Psoas muscle (tissue), 8 donors: ENCODE data around the gene GSPT1. TPM values are rescaled to one million over a fixed set of nuclear protein-coding genes. Genes with fewer than 3 reads are reported as not detected.

Experiments used
- ATAC-seq, 4 donors: fragments of 200-7000 bp; cut with Tn5 transposase; one replicate each; pipeline ENCODE4 v1.9.1; 2020; ENCODE audit warnings: moderate library complexity in 3 of 4, mild to moderate bottlenecking in 2 of 4
- DNase-seq, 2 donors: peaks; one replicate each; pipeline ENCODE4 v3.0.0-alpha.2; 2020
- H3K27ac ChIP-seq: fragments of 200-600 bp; one replicate; pipeline ENCODE4 v1.8.0; 2022
- H3K27me3 ChIP-seq, 3 donors: fragments of 200-600 bp in 1 of 3; one replicate each; pipeline versions ENCODE4 v1.6.1 to v1.8.0; 2013 to 2022; ENCODE audit warnings: low read length in 2 of 3, mild to moderate bottlenecking in 2 of 3, moderate library complexity in 1 of 3; ENCODE audit not compliant: insufficient read depth in 3 of 3
- H3K36me3 ChIP-seq, 2 donors: fragments of 200-600 bp in 1 of 2; one replicate each; pipeline versions ENCODE4 v1.6.1 to v1.8.0; 2013 to 2022; ENCODE audit warnings: low read depth in 1 of 2, mild to moderate bottlenecking in 1 of 2, moderate library complexity in 1 of 2; ENCODE audit not compliant: insufficient read depth in 1 of 2
- H3K4me1 ChIP-seq: fragments of 200-600 bp; one replicate; pipeline ENCODE4 v1.8.0; 2022
- H3K4me3 ChIP-seq: fragments of 200-600 bp; one replicate; pipeline ENCODE4 v1.8.0; 2022; ENCODE audit warnings: mild to moderate bottlenecking
- H3K9me3 ChIP-seq: fragments of 200-600 bp; one replicate; pipeline ENCODE4 v1.8.0; 2022
- WGBS, 3 donors: extraction: QIAGEN DNeasy Blood & Tissue Kit; methylation state at CpG; one replicate each; pipeline versions ENCODE4 v1.1.6 to v1.1.7; 2013; 5-methylcytosine and 5-hydroxymethylcytosine counted together
- intact Hi-C, 2 donors: fragments of 100-400 bp; cut with DNase I; formaldehyde crosslinking; loops; one replicate each; pipeline versions ENCODE4 v1.11.0 to v1.14.2; 2022
- polyA plus RNA-seq, 3 donors: library from polyadenylated mRNA; stranded (reverse); fragments of 200-250 nt; gene quantifications; one replicate each; pipeline ENCODE4 v1.2.3, GENCODE V29; 2013
- total RNA-seq, 4 donors: library from RNA; stranded (reverse); fragmentation: NEBNext Ultra II Directional in 2 of 4; extraction: Animal tissue kit (Norgen Biotek cat#: 25700) in 2 of 4; gene quantifications; one replicate each; pipeline versions ENCODE4 v1.2.1 to v1.2.4, GENCODE V29; 2021 to 2023
- TF ChIP-seq, protein P1 (sequence below): fragments of 200-600 bp; IDR thresholded peaks from one replicate; pipeline ENCODE4 v1.8.0; 2022; ENCODE audit warnings: antibody characterized with exemption
- donor health status: healthy with polysubstance abuse.
- donor health status: DM: no; HTN: no; CAD: no; lungs with moderate emphysema.
- donor health status: Bipolar disorder and iron deficiency.
- donor health status: healthy.
- donor health status: DM: yes; HTN: yes; CAD: no.
- donor health status: DM: no; HTN: no; CAD: no.
- donor health status: DM: no; HTN: no; CAD: no.
- donor health status: DM: yes; HTN: yes; CAD: no.

Gene GSPT1
- total and polyA plus RNA-seq, 7 donors = 89.2 to 259 (median 184) TPM

- Histone ChIP-seq H3K4me1 (peaks cover 18% of the 10 kb centered on the region), H3K36me3 (no peaks in the 10 kb centered on the region), H3K27me3 (peaks cover 0 to 3% (median 0%) of the 10 kb centered on the region in 3 donors), H3K9me3 (no peaks in the 10 kb centered on the region), H3K27ac (peak overlapping the region; percentile 98), H3K4me3 (peak overlapping the region; percentile 91)
- ATAC-seq (no peak), DNase-seq (no peak)
- WGBS, 3 donors = 61 to 67% (median 67%) methylated on average over 13 of the region's 13 CpGs
- TF ChIP-seq, protein P1, sequence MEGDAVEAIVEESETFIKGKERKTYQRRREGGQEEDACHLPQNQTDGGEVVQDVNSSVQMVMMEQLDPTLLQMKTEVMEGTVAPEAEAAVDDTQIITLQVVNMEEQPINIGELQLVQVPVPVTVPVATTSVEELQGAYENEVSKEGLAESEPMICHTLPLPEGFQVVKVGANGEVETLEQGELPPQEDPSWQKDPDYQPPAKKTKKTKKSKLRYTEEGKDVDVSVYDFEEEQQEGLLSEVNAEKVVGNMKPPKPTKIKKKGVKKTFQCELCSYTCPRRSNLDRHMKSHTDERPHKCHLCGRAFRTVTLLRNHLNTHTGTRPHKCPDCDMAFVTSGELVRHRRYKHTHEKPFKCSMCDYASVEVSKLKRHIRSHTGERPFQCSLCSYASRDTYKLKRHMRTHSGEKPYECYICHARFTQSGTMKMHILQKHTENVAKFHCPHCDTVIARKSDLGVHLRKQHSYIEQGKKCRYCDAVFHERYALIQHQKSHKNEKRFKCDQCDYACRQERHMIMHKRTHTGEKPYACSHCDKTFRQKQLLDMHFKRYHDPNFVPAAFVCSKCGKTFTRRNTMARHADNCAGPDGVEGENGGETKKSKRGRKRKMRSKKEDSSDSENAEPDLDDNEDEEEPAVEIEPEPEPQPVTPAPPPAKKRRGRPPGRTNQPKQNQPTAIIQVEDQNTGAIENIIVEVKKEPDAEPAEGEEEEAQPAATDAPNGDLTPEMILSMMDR = no peak
- intact Hi-C loops = no loop called here
Measured at GRCh38 chr16:11916524-11917285, 949 bp upstream of the GSPT1 start.

GRCh38 chr16:11915114-11915643, 577 bp downstream of the GSPT1 start:
- no peaks in the 10 kb centered on the region for H3K9me3 ChIP-seq
- peak overlapping the region; percentile 91 for H3K4me3 ChIP-seq
- H3K4me1 ChIP-seq = peaks cover 26% of the 10 kb centered on the region
- no peaks in the 10 kb centered on the region for H3K36me3 ChIP-seq
- H3K27me3 ChIP-seq = peaks cover 0 to 3% (median 0%) of the 10 kb centered on the region in 3 donors
- H3K27ac ChIP-seq = peak overlapping the region; percentile 98
- ATAC-seq (peak; percentile 15 to 23 (median 20)), DNase-seq (peak; percentile 54 to 78)
- intact Hi-C loops = loop anchor here in 1 of 2 donors (2.0 kb wide), 1 partner anchor 62 kb away; the partner anchor contains the start of gene SNX29
- TF ChIP-seq, protein P1 = peak; percentile 15
- 0 to 1% (median 0%) methylated on average over 40 to 79 of the region's 79 CpGs for WGBS, 3 donors

DNA sequence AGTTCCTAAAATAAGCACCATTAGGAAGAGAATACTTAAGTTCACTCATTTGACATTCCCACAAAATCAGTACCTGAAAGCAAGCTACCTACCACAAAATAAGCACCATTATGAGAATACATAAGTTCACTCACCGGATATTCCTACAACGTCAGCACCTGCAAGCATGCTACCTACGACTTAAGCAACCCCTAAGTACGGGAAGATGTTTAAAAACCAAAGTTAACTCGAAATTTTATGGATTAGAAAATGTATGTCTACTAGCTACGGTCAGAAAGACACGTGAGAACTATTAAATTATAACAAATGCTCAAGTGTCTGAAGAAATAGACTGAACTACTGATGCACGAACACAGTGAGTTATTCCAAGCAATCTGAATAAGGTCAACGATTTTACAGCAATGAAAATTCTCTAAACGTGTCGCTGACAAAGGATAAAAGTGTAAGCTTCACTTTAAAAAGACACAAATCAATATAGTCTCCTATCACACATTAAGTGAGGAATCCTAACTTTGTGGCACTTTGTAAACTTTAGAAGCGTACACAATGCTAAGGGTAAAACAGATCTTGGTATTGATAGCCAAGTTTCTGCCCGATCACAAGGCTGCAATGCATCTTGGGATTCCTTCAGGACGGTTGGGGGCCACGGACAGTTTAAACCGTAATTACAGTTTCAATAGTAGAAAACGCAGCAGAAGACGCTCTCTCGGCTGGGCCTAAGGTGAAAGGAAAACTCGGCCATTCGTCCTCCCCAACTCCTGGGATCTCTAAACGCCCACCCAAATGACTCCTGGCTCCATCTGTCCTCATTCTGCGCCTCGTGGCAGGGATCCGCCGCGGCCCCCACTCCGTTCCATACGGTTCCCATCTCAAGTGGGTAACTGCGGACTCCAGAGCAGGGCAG, 1.3 kb downstream of the GSPT1 start:
- no peaks in the 10 kb centered on the region for H3K36me3 ChIP-seq
- TF ChIP-seq, protein P1 = no peak
- no peaks in the 10 kb centered on the region for H3K9me3 ChIP-seq
- ATAC-seq (no peak), DNase-seq (peak in 1 of 2 donors; percentile 56)
- H3K27ac ChIP-seq = peak overlapping the region; percentile 98
- intact Hi-C loops = loop anchor here in 1 of 2 donors (2.0 kb wide), 1 partner anchor 62 kb away; the partner anchor contains the start of gene SNX29
- WGBS, 3 donors = 2 to 4% (median 3%) methylated on average over 30 of the region's 30 CpGs
- H3K27me3 ChIP-seq = peaks cover 0 to 3% (median 0%) of the 10 kb centered on the region in 3 donors
- H3K4me3 ChIP-seq = peak overlapping the region; percentile 91
- H3K4me1 ChIP-seq = peaks cover 33% of the 10 kb centered on the region

DNA sequence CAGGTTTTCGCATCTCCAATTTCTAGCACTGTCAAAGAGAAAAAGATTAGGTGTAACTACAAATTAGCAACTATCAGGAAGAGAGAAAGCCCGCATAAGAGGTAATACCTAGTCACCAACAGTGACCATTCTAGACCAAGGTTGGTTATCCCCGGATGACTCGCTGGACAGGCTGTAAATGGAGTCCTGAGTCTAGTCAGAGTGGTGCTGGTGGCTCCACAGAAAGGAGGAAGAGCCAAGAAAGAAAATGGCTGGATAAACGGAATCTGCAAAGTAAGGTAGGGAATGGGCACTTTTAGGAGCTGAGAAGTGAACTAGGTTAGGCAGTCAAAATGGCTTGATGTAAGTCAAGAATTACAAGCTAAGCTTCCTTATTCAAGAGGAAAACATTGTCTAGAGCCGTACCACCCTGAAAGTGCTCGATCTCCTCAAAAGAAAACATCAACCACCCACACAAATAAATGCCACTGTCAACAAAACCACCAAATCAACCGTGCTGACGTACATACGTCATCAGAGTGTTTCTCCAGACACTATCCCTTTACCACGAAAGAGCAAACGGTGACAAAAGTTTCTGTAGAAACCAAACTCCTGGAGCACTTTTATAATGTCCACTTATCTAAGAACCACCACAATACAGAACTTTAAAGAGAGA, 2.2 kb downstream of the GSPT1 start:
- Histone ChIP-seq H3K36me3 (no peaks in the 10 kb centered on the region), H3K27me3 (peaks cover 0 to under 1% (median 0%) of the 10 kb centered on the region in 3 donors), H3K4me3 (peak overlapping the region; percentile 91), H3K27ac (peak overlapping the region; percentile 98), H3K9me3 (no peaks in the 10 kb centered on the region), H3K4me1 (peaks cover 40% of the 10 kb centered on the region)
- intact Hi-C loops = loop anchor here in 1 of 2 donors (2.0 kb wide), 1 partner anchor 63 kb away; the partner anchor contains the start of gene SNX29
- 58 to 65% (median 63%) methylated on average over 12 of the region's 12 CpGs for WGBS, 3 donors
- ATAC-seq (no peak), DNase-seq (no peak)
- TF ChIP-seq, protein P1 = no peak
